Left colon (tissue), 2 donors: ENCODE data around the gene USP40. TPM values are rescaled to one million over a fixed set of nuclear protein-coding genes. Genes with fewer than 3 reads are reported as not detected.

Experiments
- ATAC-seq: fragments of 200-7000 bp; cut with Tn5 transposase; one replicate; pipeline ENCODE4 v1.9.1; 2020; ENCODE audit warnings: mild to moderate bottlenecking, moderate library complexity
- DNase-seq, 2 donors: peaks; one replicate each; pipeline ENCODE4 v3.0.0-alpha.2; 2020
- intact Hi-C, 2 donors: fragments of 100-400 bp; cut with DNase I in 1 of 2; cut with micrococcal nuclease in 1 of 2; formaldehyde crosslinking; loops; one replicate each; pipeline versions ENCODE4 v1.11.2 to v1.14.0; 2022; cut with DNase I, micrococcal nuclease
- total RNA-seq, 2 donors: library from RNA; stranded (reverse); fragmentation: NEBNext Ultra II Directional; extraction: Animal tissue kit (Norgen Biotek cat#: 25700); gene quantifications; one replicate each; pipeline ENCODE4 v1.2.1, GENCODE V29; 2021
- donor health status: DM: no; HTN: no; CAD: no.
- donor health status: DM: yes; HTN: yes; CAD: no.

The USP40 gene
- total RNA-seq, 2 donors from 2014 or later: 26.4 to 27.9 TPM

GRCh38 chr2:233464531-233465240, 101.9 kb downstream of the USP40 start:
- no peak for ATAC-seq
- DNase-seq: peak in 1 of 2 donors; percentile 18
- intact Hi-C loops: no loop called here

- ATAC-seq (no peak), DNase-seq (peak in 1 of 2 donors; percentile 18)
- intact Hi-C loops: no loop called here
Measured at GRCh38 chr2:233464056-233464455, 102.5 kb downstream of the USP40 start.

GRCh38 chr2:233463586-233463985, 103.0 kb downstream of the USP40 start:
- intact Hi-C loops: no loop called here
- ATAC-seq (no peak), DNase-seq (peak in 1 of 2 donors; percentile 17)

GRCh38 chr2:233462826-233463470, 103.6 kb downstream of the USP40 start:
- DNase-seq (no peak), ATAC-seq (no peak)
- intact Hi-C loops: no loop called here

GRCh38 chr2:233462202-233462785, 104.3 kb downstream of the USP40 start:
- DNase-seq (no peak), ATAC-seq (no peak)
- intact Hi-C loops: no loop called here

GRCh38 chr2:233461481-233461891, 105.1 kb downstream of the USP40 start:
- ATAC-seq: peak; percentile 5

GRCh38 chr2:233460726-233461441, 105.7 kb downstream of the USP40 start:
- DNase-seq (peak in 1 of 2 donors; percentile 39), ATAC-seq (peak; percentile 81)
- intact Hi-C loops: no loop called here

More at GRCh38 chr2:233461481-233461891, 105.1 kb downstream of the USP40 start:
- DNase-seq: no peak
- intact Hi-C loops: no loop called here

- DNase-seq (no peak), ATAC-seq (no peak)
- intact Hi-C loops: no loop called here
Measured at GRCh38 chr2:233459426-233459825, 107.2 kb downstream of the USP40 start.

- ATAC-seq: no peak
- DNase-seq: no peak
- intact Hi-C loops: no loop called here
Measured at GRCh38 chr2:233458826-233459225, 107.8 kb downstream of the USP40 start.

- ATAC-seq: no peak
- intact Hi-C loops: no loop called here
Measured at GRCh38 chr2:233458031-233458610, 108.5 kb downstream of the USP40 start.

GRCh38 chr2:233457356-233457755, 109.2 kb downstream of the USP40 start:
- no peak for DNase-seq
- no peak for ATAC-seq
- intact Hi-C loops: no loop called here

More at GRCh38 chr2:233458031-233458610, 108.5 kb downstream of the USP40 start:
- DNase-seq: no peak

GRCh38 chr2:233456934-233457333, 109.6 kb downstream of the USP40 start:
- intact Hi-C loops: no loop called here
- DNase-seq (no peak), ATAC-seq (no peak)

GRCh38 chr2:233456111-233456510, 110.5 kb downstream of the USP40 start:
- intact Hi-C loops: no loop called here
- DNase-seq (no peak), ATAC-seq (no peak)

- intact Hi-C loops: no loop called here
- DNase-seq: no peak
- ATAC-seq: no peak
Measured at GRCh38 chr2:233455491-233455890, 111.1 kb downstream of the USP40 start.

- DNase-seq (no peak), ATAC-seq (no peak)
- intact Hi-C loops: no loop called here
Measured at GRCh38 chr2:233455006-233455405, 111.6 kb downstream of the USP40 start.

- DNase-seq (peak in 1 of 2 donors; percentile 10), ATAC-seq (no peak)
- intact Hi-C loops: no loop called here
Measured at GRCh38 chr2:233453916-233454315, 112.7 kb downstream of the USP40 start.

- intact Hi-C loops: no loop called here
- ATAC-seq: no peak
- peak in 1 of 2 donors; percentile 22 for DNase-seq
Measured at GRCh38 chr2:233453111-233453915, 113.3 kb downstream of the USP40 start.

- intact Hi-C loops: no loop called here
- ATAC-seq (no peak), DNase-seq (no peak)
Measured at GRCh38 chr2:233451950-233452349, 114.6 kb downstream of the USP40 start.
